Measurements from ENCODE around the gene KIF3C.
A peak's percentile ranks its signal among the peaks of the same experiment; 100 is the strongest.
"Not testable (repeated sequence)": the region's sequence is repeated elsewhere in the genome, so short reads cannot be mapped to it uniquely, and the experiment has no call there.

The KIF3C gene

DNA sequence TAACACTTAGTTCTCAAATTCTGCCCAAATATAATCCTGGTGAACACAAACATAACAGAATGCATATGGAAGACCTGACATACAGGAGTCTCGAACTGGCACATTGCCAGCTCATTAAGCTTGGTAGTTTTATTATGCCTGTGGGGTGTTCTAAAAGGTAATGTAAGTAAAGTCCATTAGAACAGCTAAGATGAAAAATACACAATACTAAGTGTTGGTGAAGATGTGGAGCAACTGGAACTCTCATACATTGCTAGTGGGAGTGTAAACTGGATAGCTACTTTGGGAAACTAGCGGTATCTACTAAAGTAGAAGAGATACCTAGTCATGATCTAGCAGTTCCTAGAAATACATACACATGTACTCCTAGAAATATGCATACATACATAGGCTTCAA lies 27.3 kb upstream of the KIF3C start:
- TF ChIP-seq, protein P1, sequence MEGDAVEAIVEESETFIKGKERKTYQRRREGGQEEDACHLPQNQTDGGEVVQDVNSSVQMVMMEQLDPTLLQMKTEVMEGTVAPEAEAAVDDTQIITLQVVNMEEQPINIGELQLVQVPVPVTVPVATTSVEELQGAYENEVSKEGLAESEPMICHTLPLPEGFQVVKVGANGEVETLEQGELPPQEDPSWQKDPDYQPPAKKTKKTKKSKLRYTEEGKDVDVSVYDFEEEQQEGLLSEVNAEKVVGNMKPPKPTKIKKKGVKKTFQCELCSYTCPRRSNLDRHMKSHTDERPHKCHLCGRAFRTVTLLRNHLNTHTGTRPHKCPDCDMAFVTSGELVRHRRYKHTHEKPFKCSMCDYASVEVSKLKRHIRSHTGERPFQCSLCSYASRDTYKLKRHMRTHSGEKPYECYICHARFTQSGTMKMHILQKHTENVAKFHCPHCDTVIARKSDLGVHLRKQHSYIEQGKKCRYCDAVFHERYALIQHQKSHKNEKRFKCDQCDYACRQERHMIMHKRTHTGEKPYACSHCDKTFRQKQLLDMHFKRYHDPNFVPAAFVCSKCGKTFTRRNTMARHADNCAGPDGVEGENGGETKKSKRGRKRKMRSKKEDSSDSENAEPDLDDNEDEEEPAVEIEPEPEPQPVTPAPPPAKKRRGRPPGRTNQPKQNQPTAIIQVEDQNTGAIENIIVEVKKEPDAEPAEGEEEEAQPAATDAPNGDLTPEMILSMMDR (IDR thresholded peaks at IDR 0.05; ENCODE audit: control insufficient read depth, insufficient read depth, low read depth, low read length, missing control alignments): no peak
- no peak for DNase-seq (ENCODE audit: low read depth)
- H3K4me3 ChIP-seq (ENCODE audit: control insufficient read depth, low read depth, low read length): no peak overlapping the region

GRCh38 chr2:26008851-26009566 lies 26.7 kb upstream of the KIF3C start:
- TF ChIP-seq, protein P1 (IDR thresholded peaks at IDR 0.05; ENCODE audit: control insufficient read depth, insufficient read depth, low read depth, low read length, missing control alignments): no peak
- DNase-seq (ENCODE audit: low read depth): peak; percentile 73
- no peak overlapping the region for H3K4me3 ChIP-seq (ENCODE audit: control insufficient read depth, low read depth, low read length)

DNA sequence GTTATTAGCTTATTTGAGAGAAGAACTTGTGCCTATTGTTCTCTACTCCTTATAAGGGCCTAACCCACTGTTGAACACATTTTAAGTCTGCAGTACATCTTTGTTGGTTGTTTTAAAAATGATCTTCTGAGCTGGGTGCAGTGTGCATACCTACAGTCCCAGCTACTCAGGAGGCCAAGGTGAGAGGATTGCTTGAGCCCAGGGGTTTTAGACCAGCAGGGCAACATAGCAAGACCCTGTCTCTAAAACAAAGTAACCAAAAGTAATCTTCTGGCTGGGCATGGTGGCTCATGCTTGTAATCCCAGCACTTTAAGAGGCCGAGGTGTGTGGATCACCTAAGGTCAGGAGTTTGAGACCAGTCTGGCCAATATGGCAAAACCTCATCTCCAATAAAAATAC lies 25.8 kb upstream of the KIF3C start:
- H3K4me3 ChIP-seq (ENCODE audit: control insufficient read depth, low read depth, low read length): no peak overlapping the region
- no peak for DNase-seq (ENCODE audit: low read depth)
- TF ChIP-seq, protein P1 (IDR thresholded peaks at IDR 0.05; ENCODE audit: control insufficient read depth, insufficient read depth, low read depth, low read length, missing control alignments): no peak

DNA sequence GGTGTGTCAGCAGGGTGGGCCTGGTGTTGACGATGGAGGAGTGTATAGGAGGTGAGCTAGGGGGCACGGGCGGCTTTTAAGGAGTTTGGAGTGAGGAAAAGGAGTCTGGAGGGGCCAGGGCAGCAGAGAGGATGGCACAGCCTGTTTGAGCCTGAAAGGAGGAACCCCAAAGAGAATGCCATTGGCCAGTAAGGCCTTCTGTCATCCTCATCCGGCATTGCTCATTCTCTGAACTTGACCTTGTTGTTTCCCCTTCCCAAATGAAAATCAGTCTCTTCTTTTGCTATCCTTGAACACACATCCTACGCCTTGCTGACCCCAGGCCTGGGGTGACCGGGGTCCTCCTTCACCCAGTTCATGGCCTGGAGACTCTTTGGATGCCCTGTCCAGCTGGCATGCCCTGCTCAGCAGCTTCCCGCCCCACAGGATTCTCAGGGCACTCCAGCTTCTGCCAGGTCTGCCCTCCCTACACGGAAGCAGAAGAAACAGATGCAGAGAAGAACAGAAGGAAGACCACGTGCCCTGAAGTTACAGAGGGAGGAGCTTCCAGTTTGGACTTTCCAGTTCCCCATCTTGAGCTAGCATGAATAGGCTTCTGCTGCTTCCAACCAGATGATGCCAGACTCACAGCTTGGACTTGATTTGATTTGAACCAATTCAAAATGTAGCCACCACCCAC lies 20.5 kb upstream of the KIF3C start:
- TF ChIP-seq, protein P1 (IDR thresholded peaks at IDR 0.05; ENCODE audit: control insufficient read depth, insufficient read depth, low read depth, low read length, missing control alignments): no peak
- no peak overlapping the region for H3K4me3 ChIP-seq (ENCODE audit: control insufficient read depth, low read depth, low read length)
- no peak for DNase-seq (ENCODE audit: low read depth)

GRCh38 chr2:26001743-26002351 lies 19.6 kb upstream of the KIF3C start:
- no peak for DNase-seq (ENCODE audit: low read depth)
- no peak overlapping the region for H3K4me3 ChIP-seq (ENCODE audit: control insufficient read depth, low read depth, low read length)
- TF ChIP-seq, protein P1 (IDR thresholded peaks at IDR 0.05; ENCODE audit: control insufficient read depth, insufficient read depth, low read depth, low read length, missing control alignments): no peak

DNA sequence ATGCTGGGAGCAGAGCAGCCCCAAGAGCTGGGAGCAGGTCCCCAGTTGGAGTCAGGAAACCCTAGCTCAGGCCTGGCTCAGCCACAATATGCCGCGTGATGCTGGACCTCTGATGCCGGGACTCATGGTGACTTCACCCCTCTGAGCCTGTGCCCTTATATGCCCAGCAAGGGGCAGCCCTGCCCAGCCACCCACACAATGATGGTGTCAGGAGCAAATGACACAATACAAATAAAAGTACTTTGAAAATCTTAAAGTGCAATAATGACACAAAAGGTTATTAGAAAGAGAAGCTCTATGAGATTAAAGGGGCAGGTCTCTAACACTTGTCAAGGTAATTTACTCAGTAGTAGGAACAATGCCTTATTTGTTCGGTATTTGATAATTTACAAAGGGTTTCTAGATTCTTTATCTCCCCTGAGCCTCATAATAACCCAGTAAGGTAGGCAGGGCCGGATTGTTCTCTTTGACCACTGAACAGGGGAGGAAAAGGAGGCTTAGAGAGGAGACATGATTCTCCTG lies 18.3 kb upstream of the KIF3C start:
- no peak overlapping the region for H3K4me3 ChIP-seq (ENCODE audit: control insufficient read depth, low read depth, low read length)
- no peak for DNase-seq (ENCODE audit: low read depth)
- TF ChIP-seq, protein P1 (IDR thresholded peaks at IDR 0.05; ENCODE audit: control insufficient read depth, insufficient read depth, low read depth, low read length, missing control alignments): no peak

GRCh38 chr2:25999406-25999805 lies 17.1 kb upstream of the KIF3C start:
- H3K4me3 ChIP-seq (ENCODE audit: control insufficient read depth, low read depth, low read length); DNase-seq (ENCODE audit: low read depth): not testable (repeated sequence)

DNA sequence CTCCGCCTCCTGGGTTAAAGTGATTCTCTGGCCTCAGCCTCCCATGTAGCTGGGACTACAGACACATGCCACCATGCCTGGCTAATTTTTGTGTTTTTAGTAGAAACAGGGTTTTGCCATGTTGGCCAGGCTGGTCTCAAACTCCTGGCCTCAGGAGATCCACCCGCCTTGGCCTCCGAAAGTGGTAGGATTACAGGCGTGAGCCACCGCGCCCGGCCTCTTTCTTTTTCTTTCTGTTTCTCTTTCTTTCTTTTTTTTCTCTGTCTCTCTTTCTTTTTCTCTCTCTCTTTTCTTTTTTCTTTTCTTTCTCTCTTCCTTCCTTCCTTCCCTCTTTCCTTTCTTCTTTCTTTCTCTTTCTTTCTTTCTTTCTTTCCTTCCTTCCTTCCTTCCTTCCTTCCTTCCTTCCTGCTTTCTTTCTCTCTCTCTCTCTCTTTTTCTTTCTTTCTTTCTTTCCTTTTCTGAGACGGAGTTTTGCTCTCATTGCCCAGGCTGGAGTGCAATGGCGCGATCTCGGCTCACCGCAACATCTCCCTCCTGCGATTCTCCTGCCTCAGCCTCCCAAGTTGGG lies 16.6 kb upstream of the KIF3C start:
- not testable (repeated sequence) for DNase-seq (ENCODE audit: low read depth); H3K4me3 ChIP-seq (ENCODE audit: control insufficient read depth, low read depth, low read length)
